Measurements from ENCODE around the gene EEF1AKMT1. TPM values are rescaled to one million over a fixed set of nuclear protein-coding genes. Genes with fewer than 3 reads are reported as not detected.
"Not testable (repeated sequence)": the region's sequence is repeated elsewhere in the genome, so short reads cannot be mapped to it uniquely, and the experiment has no call there.

EEF1AKMT1 gene
- polyA plus RNA-seq, 1 experiment = 5.8 TPM

GRCh38 chr13:20749377-20749776 lies 24.4 kb downstream of the EEF1AKMT1 start:
- CTCF ChIA-PET = no interaction called here

GRCh38 chr13:20743830-20744404 lies 29.8 kb downstream of the EEF1AKMT1 start:
- DNase-seq (ENCODE audit: low read depth); H3K36me3 ChIP-seq (ENCODE audit: control insufficient read depth, insufficient read depth, low read length); H3K4me3 ChIP-seq (ENCODE audit: low read depth, low read length); POLR2A ChIA-PET; CTCF ChIA-PET; H3K27me3 ChIP-seq (ENCODE audit: control insufficient read depth, insufficient read depth, low read length): not testable (repeated sequence)

More at GRCh38 chr13:20749377-20749776, 24.4 kb downstream of the EEF1AKMT1 start:
- DNase-seq (ENCODE audit: low read depth) = no peak
- POLR2A ChIA-PET = no interaction called here
- no peak for TF ChIP-seq CTCF (IDR thresholded peaks at IDR 0.05; ENCODE audit: insufficient read depth, low read depth, low read length)
- Histone ChIP-seq H3K4me3 (ENCODE audit: low read depth, low read length) (no peak overlapping the region), H3K36me3 (ENCODE audit: control insufficient read depth, insufficient read depth, low read length) (no peaks in the 10 kb centered on the region), H3K27me3 (ENCODE audit: control insufficient read depth, insufficient read depth, low read length) (no peaks in the 10 kb centered on the region)

GRCh38 chr13:20740021-20740420 lies 33.7 kb downstream of the EEF1AKMT1 start:
- Histone ChIP-seq H3K27me3 (ENCODE audit: control insufficient read depth, insufficient read depth, low read length) (no peaks in the 10 kb centered on the region), H3K36me3 (ENCODE audit: control insufficient read depth, insufficient read depth, low read length) (no peaks in the 10 kb centered on the region; the same call in 1 of the 2 replicates), H3K4me3 (ENCODE audit: low read depth, low read length) (no peak overlapping the region)
- no peak for TF ChIP-seq CTCF (IDR thresholded peaks at IDR 0.05; ENCODE audit: insufficient read depth, low read depth, low read length)
- ChIA-PET POLR2A (no interaction called here), CTCF (interaction anchor here (0.6 kb wide), 1 partner anchor 391 kb away, joined by 4 read pairs; no protein-coding TSS in a partner anchor)
- DNase-seq (ENCODE audit: low read depth) = no peak

GRCh38 chr13:20738616-20739015 lies 35.1 kb downstream of the EEF1AKMT1 start:
- DNase-seq (ENCODE audit: low read depth) = no peak
- no peak for TF ChIP-seq CTCF (IDR thresholded peaks at IDR 0.05; ENCODE audit: insufficient read depth, low read depth, low read length)
- Histone ChIP-seq H3K27me3 (ENCODE audit: control insufficient read depth, insufficient read depth, low read length) (no peaks in the 10 kb centered on the region), H3K36me3 (ENCODE audit: control insufficient read depth, insufficient read depth, low read length) (no peaks in the 10 kb centered on the region; the same call in 1 of the 2 replicates), H3K4me3 (ENCODE audit: low read depth, low read length) (no peak overlapping the region)
- POLR2A ChIA-PET = no interaction called here
- CTCF ChIA-PET = no interaction called here

GRCh38 chr13:20729633-20730585 lies 43.9 kb downstream of the EEF1AKMT1 start:
- CTCF ChIA-PET = interaction anchor here (1.5 kb wide), 1 partner anchor 26 kb away, joined by 3 read pairs; no protein-coding TSS in a partner anchor
- H3K4me3 ChIP-seq (ENCODE audit: low read depth, low read length) = no peak overlapping the region
- TF ChIP-seq CTCF (IDR thresholded peaks at IDR 0.05; ENCODE audit: insufficient read depth, low read depth, low read length) = no peak
- no peaks in the 10 kb centered on the region for H3K27me3 ChIP-seq (ENCODE audit: control insufficient read depth, insufficient read depth, low read length)
- POLR2A ChIA-PET = no interaction called here
- DNase-seq (ENCODE audit: low read depth) = no peak
- no peaks in the 10 kb centered on the region for H3K36me3 ChIP-seq (ENCODE audit: control insufficient read depth, insufficient read depth, low read length)

Measured in BJ (cell line).